ENCODE measurements around the gene TMEM250.

DNA sequence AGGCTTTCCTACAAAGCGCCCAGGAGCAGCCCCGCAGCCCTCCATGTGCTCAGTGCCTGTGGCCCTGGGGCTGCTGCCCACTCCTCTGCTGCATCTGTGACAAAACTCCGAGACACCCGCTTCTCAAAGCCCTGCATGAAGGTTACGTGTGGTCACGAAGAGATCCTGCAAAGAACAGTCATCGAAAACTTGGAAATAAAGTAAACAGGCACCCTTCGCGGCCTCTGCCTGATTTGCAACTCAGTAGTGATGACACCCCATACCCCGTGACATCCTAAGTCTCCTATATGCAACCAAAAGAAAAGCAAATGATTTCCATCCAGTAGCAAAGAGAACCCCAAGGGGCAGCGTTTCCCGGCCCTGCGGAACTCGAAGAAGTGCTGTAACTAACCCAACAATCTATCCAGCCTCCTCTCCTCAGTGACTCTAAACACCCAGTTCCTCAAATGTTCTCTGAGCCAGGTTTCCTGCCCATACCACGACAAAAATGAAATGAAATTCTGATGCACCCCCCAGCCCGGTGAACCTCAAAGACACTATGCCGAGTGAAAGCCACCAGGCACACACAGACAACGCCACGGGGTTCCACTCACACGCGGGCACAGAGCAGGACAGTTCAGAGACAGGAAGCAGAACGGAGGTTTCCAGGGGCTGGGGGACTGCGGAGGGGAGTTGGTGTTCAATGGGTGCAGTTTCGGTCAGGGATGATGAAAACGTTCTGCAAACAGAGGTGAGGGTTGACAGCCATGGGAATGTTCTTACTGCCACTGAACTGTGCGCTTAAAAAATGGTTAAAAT, 42.6 kb downstream of the TMEM250 start:
- TF ChIP-seq, protein P1, sequence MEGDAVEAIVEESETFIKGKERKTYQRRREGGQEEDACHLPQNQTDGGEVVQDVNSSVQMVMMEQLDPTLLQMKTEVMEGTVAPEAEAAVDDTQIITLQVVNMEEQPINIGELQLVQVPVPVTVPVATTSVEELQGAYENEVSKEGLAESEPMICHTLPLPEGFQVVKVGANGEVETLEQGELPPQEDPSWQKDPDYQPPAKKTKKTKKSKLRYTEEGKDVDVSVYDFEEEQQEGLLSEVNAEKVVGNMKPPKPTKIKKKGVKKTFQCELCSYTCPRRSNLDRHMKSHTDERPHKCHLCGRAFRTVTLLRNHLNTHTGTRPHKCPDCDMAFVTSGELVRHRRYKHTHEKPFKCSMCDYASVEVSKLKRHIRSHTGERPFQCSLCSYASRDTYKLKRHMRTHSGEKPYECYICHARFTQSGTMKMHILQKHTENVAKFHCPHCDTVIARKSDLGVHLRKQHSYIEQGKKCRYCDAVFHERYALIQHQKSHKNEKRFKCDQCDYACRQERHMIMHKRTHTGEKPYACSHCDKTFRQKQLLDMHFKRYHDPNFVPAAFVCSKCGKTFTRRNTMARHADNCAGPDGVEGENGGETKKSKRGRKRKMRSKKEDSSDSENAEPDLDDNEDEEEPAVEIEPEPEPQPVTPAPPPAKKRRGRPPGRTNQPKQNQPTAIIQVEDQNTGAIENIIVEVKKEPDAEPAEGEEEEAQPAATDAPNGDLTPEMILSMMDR (conservative IDR thresholded peaks at IDR 0.05; ENCODE audit: low read depth, low read length), result no peak
- no peak for TF ChIP-seq EZH2 (IDR thresholded peaks at IDR 0.05; ENCODE audit: borderline replicate concordance, low read depth, low read length, poor library complexity, severe bottlenecking)
